GM13977 (cell line): ENCODE measurements around the gene FZD7.

Experiments used
- DNase-seq: peaks from one replicate; pipeline ENCODE4 v3.0.0; 2012; ENCODE audit warnings: low spot score
- CTCF ChIP-seq: IDR thresholded peaks from 2 replicates; pipeline ENCODE4 v1.5.1; 2012; ENCODE audit warnings: mild to moderate bottlenecking, control low read depth; ENCODE audit not compliant: insufficient read depth; ENCODE audit errors: extremely low read depth, missing control alignments
- in situ Hi-C: fragments of 300-500 bp; cut with MboI; formaldehyde crosslinking; loops from one replicate; pipeline ENCODE4 v1.12.0; 2022; ENCODE audit warnings: low sequenced_read_pairs, low pct_unique_long_range_greater_than_20kb, mixed read lengths, inconsistent platforms; ENCODE audit not compliant: unreplicated experiment

The FZD7 gene

DNA sequence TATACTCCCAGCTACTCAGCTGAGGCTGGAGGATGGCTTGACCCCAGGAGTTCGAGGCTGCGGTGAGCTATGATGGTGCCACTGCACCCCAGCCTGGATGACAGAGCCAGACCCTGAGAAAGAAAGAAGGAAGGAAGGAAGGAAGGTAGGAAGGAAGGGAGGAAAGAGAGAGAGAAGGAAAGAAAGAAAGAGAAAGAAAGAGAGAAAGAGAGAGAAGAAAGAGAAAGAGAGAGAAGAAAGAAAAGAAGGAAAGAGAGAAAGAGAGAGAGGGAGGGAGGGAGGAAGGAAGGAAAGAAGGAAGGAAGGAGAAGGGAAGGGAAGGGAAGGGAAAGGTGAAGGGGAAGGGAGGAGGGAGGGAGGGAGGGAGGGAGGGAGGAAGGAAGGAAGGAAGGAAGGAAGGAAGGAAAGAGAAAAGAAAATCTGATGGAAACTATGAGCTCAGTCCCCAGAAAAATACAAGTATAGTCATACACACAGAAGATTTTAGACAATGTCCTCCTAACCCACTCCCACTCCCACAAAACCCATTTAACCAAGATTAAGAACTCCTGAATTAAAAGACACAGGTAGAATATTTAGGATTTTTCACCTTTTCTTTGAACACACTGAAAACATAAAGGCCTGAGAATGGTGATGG lies 15.6 kb downstream of the FZD7 start:
- in situ Hi-C loops = no loop called here
- no peak for DNase-seq
- no peak for TF ChIP-seq CTCF

DNA sequence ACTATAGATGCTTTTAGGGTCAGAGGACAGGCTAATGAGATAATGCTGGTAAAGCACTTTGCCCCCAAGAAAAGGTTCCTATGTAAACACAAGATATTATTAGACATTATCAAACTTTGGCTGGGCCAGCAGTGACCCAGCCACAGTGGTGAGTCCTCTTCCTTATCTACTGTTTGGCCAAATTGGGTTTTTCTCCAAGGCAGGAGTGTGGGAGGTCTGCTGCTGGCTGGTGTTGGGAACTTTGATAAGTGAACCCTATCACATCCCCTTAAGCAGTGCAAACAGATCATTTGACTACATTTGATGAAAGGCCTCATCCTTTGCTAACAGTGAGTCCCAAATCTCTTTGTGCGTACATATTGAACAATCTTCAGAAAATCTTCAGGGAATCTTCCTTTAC lies 16.2 kb downstream of the FZD7 start:
- DNase-seq = no peak
- in situ Hi-C loops = no loop called here
- TF ChIP-seq CTCF = no peak

- TF ChIP-seq CTCF = no peak
- in situ Hi-C loops = no loop called here
- no peak for DNase-seq
Measured at GRCh38 chr2:202050652-202051051, 17.0 kb downstream of the FZD7 start.

- DNase-seq = no peak
- in situ Hi-C loops = no loop called here
- no peak for TF ChIP-seq CTCF
Measured at GRCh38 chr2:202051499-202052161, 18.0 kb downstream of the FZD7 start.

GRCh38 chr2:202052235-202052634 lies 18.6 kb downstream of the FZD7 start:
- DNase-seq = no peak
- in situ Hi-C loops = no loop called here
- TF ChIP-seq CTCF = no peak

GRCh38 chr2:202054679-202055078 lies 21.0 kb downstream of the FZD7 start:
- TF ChIP-seq CTCF = no peak
- in situ Hi-C loops = no loop called here
- no peak for DNase-seq
